ENCODE results near the gene CEMIP.

The CEMIP gene

DNA sequence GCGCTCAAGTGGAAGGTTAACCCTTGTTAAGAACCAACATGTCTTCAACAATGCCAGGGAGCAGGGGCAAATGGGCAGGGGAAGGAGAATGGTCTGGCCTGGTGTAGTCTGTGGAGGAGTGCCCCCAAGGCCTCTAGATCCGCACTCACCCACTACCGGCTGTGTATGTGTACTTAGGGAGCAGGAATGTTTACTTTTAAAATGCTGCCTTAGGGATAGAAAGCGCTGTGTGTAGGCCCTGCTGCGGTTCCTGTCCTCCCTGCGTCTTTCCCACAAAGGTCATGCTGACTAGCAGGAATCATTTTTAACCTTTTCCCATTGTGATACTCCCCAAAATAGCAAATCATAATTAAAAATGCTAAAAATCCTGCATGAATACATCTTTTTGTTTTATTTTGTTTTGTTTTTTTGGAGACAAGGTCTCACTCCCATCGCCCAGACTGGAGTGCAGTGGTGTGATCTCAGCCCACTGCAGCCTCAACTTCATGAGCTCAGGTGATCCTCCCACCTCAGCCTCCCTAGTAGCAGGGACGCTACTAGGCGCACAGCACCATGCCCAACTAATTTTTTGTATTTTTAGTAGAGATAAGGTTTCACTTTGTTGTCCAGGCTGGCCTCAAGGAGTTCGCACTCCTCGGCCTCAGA is 35.9 kb upstream of the CEMIP start:
- no peak overlapping the region for H3K27ac ChIP-seq (ENCODE audit: low read depth, low read length)
- no peak overlapping the region for H2AFZ ChIP-seq (ENCODE audit: low read depth, low read length, severe bottlenecking)
- no peaks in the 10 kb centered on the region for H3K27me3 ChIP-seq (ENCODE audit: low read length)
- H3K9me3 ChIP-seq (ENCODE audit: insufficient read depth, low read length): no peaks in the 10 kb centered on the region
- no peak overlapping the region for H3K4me3 ChIP-seq (ENCODE audit: insufficient read depth, low read length, poor library complexity, severe bottlenecking)
- H4K20me1 ChIP-seq (ENCODE audit: low read depth, low read length): no peaks in the 10 kb centered on the region
- H3F3A ChIP-seq (ENCODE audit: insufficient read depth): no peaks in the 10 kb centered on the region
- no peaks in the 10 kb centered on the region for H3K36me3 ChIP-seq (ENCODE audit: low read length)
- H3K79me2 ChIP-seq (ENCODE audit: insufficient read depth, low read length): no peaks in the 10 kb centered on the region
- no peak overlapping the region for H3K9ac ChIP-seq (ENCODE audit: low read length)
- TF ChIP-seq, protein P1, sequence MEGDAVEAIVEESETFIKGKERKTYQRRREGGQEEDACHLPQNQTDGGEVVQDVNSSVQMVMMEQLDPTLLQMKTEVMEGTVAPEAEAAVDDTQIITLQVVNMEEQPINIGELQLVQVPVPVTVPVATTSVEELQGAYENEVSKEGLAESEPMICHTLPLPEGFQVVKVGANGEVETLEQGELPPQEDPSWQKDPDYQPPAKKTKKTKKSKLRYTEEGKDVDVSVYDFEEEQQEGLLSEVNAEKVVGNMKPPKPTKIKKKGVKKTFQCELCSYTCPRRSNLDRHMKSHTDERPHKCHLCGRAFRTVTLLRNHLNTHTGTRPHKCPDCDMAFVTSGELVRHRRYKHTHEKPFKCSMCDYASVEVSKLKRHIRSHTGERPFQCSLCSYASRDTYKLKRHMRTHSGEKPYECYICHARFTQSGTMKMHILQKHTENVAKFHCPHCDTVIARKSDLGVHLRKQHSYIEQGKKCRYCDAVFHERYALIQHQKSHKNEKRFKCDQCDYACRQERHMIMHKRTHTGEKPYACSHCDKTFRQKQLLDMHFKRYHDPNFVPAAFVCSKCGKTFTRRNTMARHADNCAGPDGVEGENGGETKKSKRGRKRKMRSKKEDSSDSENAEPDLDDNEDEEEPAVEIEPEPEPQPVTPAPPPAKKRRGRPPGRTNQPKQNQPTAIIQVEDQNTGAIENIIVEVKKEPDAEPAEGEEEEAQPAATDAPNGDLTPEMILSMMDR (IDR thresholded peaks at IDR 0.05; ENCODE audit: insufficient read depth, low read length, poor library complexity, severe bottlenecking): no peak
- no peak for TF ChIP-seq EZH2phosphoT487 (conservative IDR thresholded peaks at IDR 0.05; ENCODE audit: low read length)
- H3K9me2 ChIP-seq (replicated peaks; ENCODE audit: insufficient read depth, low read length): no peaks in the 10 kb centered on the region
- no peak overlapping the region for H3K4me2 ChIP-seq (ENCODE audit: low read depth, low read length, poor library complexity, severe bottlenecking)

DNA sequence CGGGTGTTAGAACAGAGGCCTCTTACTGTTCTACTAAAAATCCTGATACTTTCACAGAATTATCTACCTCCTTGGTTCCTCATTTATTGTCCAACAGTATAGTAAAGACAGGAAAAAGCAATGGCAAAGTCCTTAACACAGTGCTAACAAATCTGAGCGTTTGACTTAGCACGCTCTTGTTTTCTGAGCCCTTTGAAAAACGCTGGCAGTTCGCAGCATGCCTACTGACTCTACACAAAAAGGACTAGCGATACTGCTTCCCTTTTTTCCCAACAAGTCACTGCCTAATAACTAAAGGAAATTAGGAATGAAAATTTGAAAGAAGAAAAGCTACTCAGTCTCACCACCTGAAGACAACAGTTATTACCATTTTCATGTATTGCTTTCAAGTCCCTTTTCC is 34.8 kb upstream of the CEMIP start:
- Histone ChIP-seq H3F3A (ENCODE audit: insufficient read depth) (no peaks in the 10 kb centered on the region), H3K9me2 (replicated peaks; ENCODE audit: insufficient read depth, low read length) (no peaks in the 10 kb centered on the region), H3K27me3 (ENCODE audit: low read length) (no peaks in the 10 kb centered on the region), H3K4me2 (ENCODE audit: low read depth, low read length, poor library complexity, severe bottlenecking) (no peak overlapping the region), H3K79me2 (ENCODE audit: insufficient read depth, low read length) (no peaks in the 10 kb centered on the region), H3K27ac (ENCODE audit: low read depth, low read length) (no peak overlapping the region), H4K20me1 (ENCODE audit: low read depth, low read length) (no peaks in the 10 kb centered on the region), H3K9ac (ENCODE audit: low read length) (no peak overlapping the region), H2AFZ (ENCODE audit: low read depth, low read length, severe bottlenecking) (no peak overlapping the region), H3K36me3 (ENCODE audit: low read length) (no peaks in the 10 kb centered on the region), H3K9me3 (ENCODE audit: insufficient read depth, low read length) (no peaks in the 10 kb centered on the region), H3K4me3 (ENCODE audit: insufficient read depth, low read length, poor library complexity, severe bottlenecking) (no peak overlapping the region)
- no peak for TF ChIP-seq EZH2phosphoT487 (conservative IDR thresholded peaks at IDR 0.05; ENCODE audit: low read length)
- TF ChIP-seq, protein P1 (IDR thresholded peaks at IDR 0.05; ENCODE audit: insufficient read depth, low read length, poor library complexity, severe bottlenecking): no peak

DNA sequence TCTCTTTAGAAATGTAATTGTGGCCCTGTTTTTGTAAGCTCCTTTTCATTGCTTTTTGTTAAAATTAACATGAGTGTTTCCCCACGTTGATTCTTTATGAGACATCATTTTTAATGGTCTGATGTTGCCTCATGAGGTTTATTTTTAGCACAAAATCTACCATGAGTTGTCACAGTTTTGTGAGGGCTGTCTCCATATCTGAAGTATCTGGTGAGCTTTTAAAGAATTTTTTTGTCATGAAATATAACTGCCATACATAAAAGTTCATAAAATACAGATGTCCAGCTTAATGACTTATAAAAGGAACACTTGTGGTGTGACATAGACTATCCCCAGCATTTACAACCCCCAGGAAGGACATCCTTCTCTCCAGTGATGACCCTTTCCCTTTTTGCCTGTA is 34.3 kb upstream of the CEMIP start:
- no peak for TF ChIP-seq EZH2phosphoT487 (conservative IDR thresholded peaks at IDR 0.05; ENCODE audit: low read length)
- Histone ChIP-seq H3K79me2 (ENCODE audit: insufficient read depth, low read length) (no peaks in the 10 kb centered on the region), H3K4me3 (ENCODE audit: insufficient read depth, low read length, poor library complexity, severe bottlenecking) (no peak overlapping the region), H3K9me2 (replicated peaks; ENCODE audit: insufficient read depth, low read length) (no peaks in the 10 kb centered on the region), H3K27me3 (ENCODE audit: low read length) (no peaks in the 10 kb centered on the region), H3K9ac (ENCODE audit: low read length) (no peak overlapping the region), H3F3A (ENCODE audit: insufficient read depth) (no peaks in the 10 kb centered on the region), H3K9me3 (ENCODE audit: insufficient read depth, low read length) (no peaks in the 10 kb centered on the region), H4K20me1 (ENCODE audit: low read depth, low read length) (no peaks in the 10 kb centered on the region), H3K4me2 (ENCODE audit: low read depth, low read length, poor library complexity, severe bottlenecking) (no peak overlapping the region), H3K36me3 (ENCODE audit: low read length) (no peaks in the 10 kb centered on the region), H2AFZ (ENCODE audit: low read depth, low read length, severe bottlenecking) (no peak overlapping the region), H3K27ac (ENCODE audit: low read depth, low read length) (no peak overlapping the region)

DNA sequence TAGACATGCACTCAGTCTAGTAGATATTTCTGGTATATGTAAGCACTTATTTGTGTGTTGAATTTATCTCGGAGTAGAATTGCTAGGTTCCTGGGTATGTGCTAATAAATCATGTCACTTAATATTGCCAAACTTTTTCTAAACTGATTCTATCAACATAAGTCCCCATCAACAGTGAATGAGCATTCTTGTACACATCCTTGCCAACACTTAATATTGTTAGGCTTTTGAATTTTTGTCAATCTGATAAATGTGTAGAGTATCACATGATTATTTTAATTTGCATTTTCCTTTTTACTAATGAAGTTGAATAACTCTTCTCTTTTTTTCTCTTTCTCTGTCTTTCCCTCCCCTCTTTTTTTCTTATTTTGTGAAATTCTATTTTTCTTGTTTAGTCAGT is 33.3 kb upstream of the CEMIP start:
- Histone ChIP-seq H3K27ac (ENCODE audit: low read depth, low read length) (no peak overlapping the region), H3K36me3 (ENCODE audit: low read length) (no peaks in the 10 kb centered on the region), H3K9me3 (ENCODE audit: insufficient read depth, low read length) (no peaks in the 10 kb centered on the region), H3K79me2 (ENCODE audit: insufficient read depth, low read length) (no peaks in the 10 kb centered on the region), H2AFZ (ENCODE audit: low read depth, low read length, severe bottlenecking) (no peak overlapping the region), H3K9ac (ENCODE audit: low read length) (no peak overlapping the region), H3F3A (ENCODE audit: insufficient read depth) (no peaks in the 10 kb centered on the region), H4K20me1 (ENCODE audit: low read depth, low read length) (no peaks in the 10 kb centered on the region), H3K4me2 (ENCODE audit: low read depth, low read length, poor library complexity, severe bottlenecking) (no peak overlapping the region), H3K27me3 (ENCODE audit: low read length) (no peaks in the 10 kb centered on the region), H3K4me3 (ENCODE audit: insufficient read depth, low read length, poor library complexity, severe bottlenecking) (no peak overlapping the region), H3K9me2 (replicated peaks; ENCODE audit: insufficient read depth, low read length) (no peaks in the 10 kb centered on the region)
- no peak for TF ChIP-seq EZH2phosphoT487 (conservative IDR thresholded peaks at IDR 0.05; ENCODE audit: low read length)
- TF ChIP-seq, protein P1 (IDR thresholded peaks at IDR 0.05; ENCODE audit: insufficient read depth, low read length, poor library complexity, severe bottlenecking): no peak

All from SU-DHL-6 (cell line).